K562 (cell line): ENCODE results near the gene SLC35F2. TPM values are rescaled to one million over a fixed set of nuclear protein-coding genes. Genes with fewer than 3 reads are reported as not detected.

Experiments used
- ATAC-seq: fragments of 200-7000 bp; cut with Tn5 transposase; 3 replicates; pipeline ENCODE4 v1.9.1; 2020; ENCODE audit warnings: moderate library complexity
- BruUV-seq: library from RNA; stranded (reverse); fragments of 400-500 nt; replicated peaks from 2 replicates; lab custom pipeline; 2021; lab: Mats Ljungman, UMichigan
- CTCF ChIA-PET: fragments of 300-600 bp; formaldehyde crosslinking; extraction: SDS; loops from one replicate; lab custom pipeline; 2021; ENCODE audit warnings: low intra/inter-chr PET ratio; lab: Yijun Ruan, JAX
- POLR2A ChIA-PET: fragments of 300-600, 350-650 bp; sonication (Branson Sonifier 250); formaldehyde crosslinking; extraction: SDS; loops from one replicate; lab custom pipeline; 2021; ENCODE audit warnings: antibody characterized with exemption, inconsistent platforms; lab: Yijun Ruan, JAX
- DNase-seq, 4 experiments: peaks; one replicate each; pipeline versions ENCODE4 v3.0.0 to v3.0.0-alpha.2; 2011 to 2018; ENCODE audit warnings: low spot score in 3 of 4, mixed read lengths in 3 of 4; ENCODE audit errors: extremely low read depth in 1 of 4
- FAIRE-seq: peaks from 2 replicates; lab custom pipeline; 2011; peaks lifted over from hg19 to GRCh38; lab: Jason Lieb, UNC
- H2AFZ ChIP-seq: 2 replicates; pipeline ENCODE4 v1.6.0; 2011; ENCODE audit warnings: low read depth, low read length, control low read depth, inconsistent platforms
- H3K27ac ChIP-seq: fragments of 200-600 bp; 3 replicates; pipeline ENCODE4 v1.8.0; 2011; ENCODE audit warnings: low read depth, mild to moderate bottlenecking, control low read depth, inconsistent platforms, low read length, moderate library complexity, mixed read lengths; ENCODE audit errors: extremely low read depth
- H3K27me3 ChIP-seq, 2 experiments: fragments of 300-600 bp in 1 of 2; 2 replicates in 1 of 2; 3 replicates in 1 of 2; pipeline versions ENCODE4 v1.6.0 to v1.8.0; 2011; ENCODE audit warnings: inconsistent platforms in 2 of 2, low read length in 2 of 2, mild to moderate bottlenecking in 1 of 2, mixed read lengths in 1 of 2, moderate library complexity in 1 of 2; ENCODE audit not compliant: control insufficient read depth in 2 of 2, insufficient read depth in 2 of 2
- H3K36me3 ChIP-seq: fragments of 300-600 bp; 3 replicates; pipeline ENCODE4 v1.8.0; 2011; ENCODE audit warnings: mild to moderate bottlenecking, low read length, inconsistent platforms; ENCODE audit not compliant: control insufficient read depth, insufficient read depth
- H3K4me1 ChIP-seq, 2 experiments: fragments of 200-600 bp in 1 of 2; replicated peaks in 1 of 2; 2 replicates in 1 of 2; 3 replicates in 1 of 2; pipeline versions ENCODE4 v1.5.1 to v1.8.0; 2011; ENCODE audit warnings: inconsistent platforms in 2 of 2, low read length in 2 of 2, mild to moderate bottlenecking in 1 of 2, mixed read lengths in 1 of 2, moderate library complexity in 1 of 2; ENCODE audit not compliant: control insufficient read depth in 2 of 2, insufficient read depth in 2 of 2
- H3K4me2 ChIP-seq: 2 replicates; pipeline ENCODE4 v1.6.1; 2011; ENCODE audit warnings: low read length, control low read depth, inconsistent platforms, mixed read lengths; ENCODE audit not compliant: insufficient read depth
- H3K4me3 ChIP-seq: fragments of 200-600 bp; sonication (generic), shearing (Covaris generic); 2 replicates; pipeline ENCODE4 v1.5.1; 2016; ENCODE audit warnings: control low read depth, inconsistent platforms
- H3K79me2 ChIP-seq: fragments of 200-600 bp; 3 replicates; pipeline ENCODE4 v1.8.0; 2011; ENCODE audit warnings: low read length, inconsistent platforms; ENCODE audit not compliant: control insufficient read depth, insufficient read depth
- H3K9ac ChIP-seq, 2 experiments: 2 replicates each; pipeline versions ENCODE4 v1.6.0 to v1.6.1; 2011; ENCODE audit warnings: low read depth in 2 of 2, low read length in 2 of 2, control low read depth in 1 of 2, inconsistent platforms in 1 of 2, mild to moderate bottlenecking in 1 of 2, mixed read lengths in 1 of 2; ENCODE audit not compliant: insufficient read depth in 1 of 2
- H3K9me1 ChIP-seq: one replicate; pipeline ENCODE4 v1.6.0; 2011; ENCODE audit warnings: inconsistent platforms, mild to moderate bottlenecking, low read length, moderate library complexity; ENCODE audit not compliant: control insufficient read depth, insufficient read depth
- H3K9me3 ChIP-seq: replicated peaks from 2 replicates; pipeline ENCODE4 v1.5.1; 2011; ENCODE audit warnings: low read depth, low read length, inconsistent platforms; ENCODE audit not compliant: control insufficient read depth, insufficient read depth
- H4K20me1 ChIP-seq: replicated peaks from 2 replicates; pipeline ENCODE4 v1.6.1; 2011; ENCODE audit warnings: low read length, inconsistent platforms, mixed read lengths; ENCODE audit not compliant: control insufficient read depth, insufficient read depth
- CBX8 ChIP-seq: fragments of 200-600 bp; sonication (generic); IDR thresholded peaks from 2 replicates; pipeline ENCODE4 v1.6.1; 2012; ENCODE audit warnings: borderline replicate concordance, mixed run types, low read depth, mild to moderate bottlenecking, moderate library complexity, mixed read lengths, low read length, control low read depth, inconsistent platforms; ENCODE audit not compliant: poor library complexity, severe bottlenecking; ENCODE audit errors: extremely low read depth
- CEBPB ChIP-seq: fragments of 450-650 bp; IDR thresholded peaks from 2 replicates; pipeline ENCODE4 v1.6.1; 2016; ENCODE audit warnings: missing genetic modification characterization, missing compliant biosample characterization
- CLOCK ChIP-seq: fragments of 250-450 bp; sonication (Bioruptor Pico); IDR thresholded peaks from 2 replicates; pipeline ENCODE4 v1.4.0; 2020; ENCODE audit warnings: mild to moderate bottlenecking, moderate library complexity, borderline replicate concordance
- HBP1 ChIP-seq: fragments of 450-650 bp; formaldehyde crosslinking; IDR thresholded peaks from 2 replicates; pipeline ENCODE4 v1.4.0; 2022; ENCODE audit warnings: missing genetic modification characterization
- HLTF ChIP-seq: fragments of 450-650 bp; IDR thresholded peaks from 2 replicates; pipeline ENCODE4 v1.6.1; 2016
- HMBOX1 ChIP-seq: sonication (generic); IDR thresholded peaks from 2 replicates; pipeline ENCODE4 v1.6.1; 2016
- MYBL2 ChIP-seq, 2 experiments: fragments of 450-650 bp in 1 of 2; sonication (generic) in 1 of 2; formaldehyde crosslinking in 1 of 2; IDR thresholded peaks; 2 replicates each; pipeline versions ENCODE4 v1.6.1 to v1.8.1; 2017 to 2022; ENCODE audit warnings: borderline replicate concordance in 1 of 2, inconsistent platforms in 1 of 2, low read depth in 1 of 2, mild to moderate bottlenecking in 1 of 2, missing genetic modification reagents in 1 of 2, moderate library complexity in 1 of 2
- RBM15 ChIP-seq: fragments of 200-400 bp; formaldehyde crosslinking; IDR thresholded peaks from 2 replicates; pipeline ENCODE4 v1.6.1; 2018; ENCODE audit warnings: mild to moderate bottlenecking, low read length, moderate library complexity; ENCODE audit not compliant: insufficient read depth
- SAFB2 ChIP-seq: fragments of 200-400 bp; formaldehyde crosslinking; IDR thresholded peaks from 2 replicates; pipeline ENCODE4 v1.6.1; 2018; ENCODE audit warnings: borderline replicate concordance, low read length, low read depth, moderate library complexity; ENCODE audit not compliant: severe bottlenecking
- ZMIZ1 ChIP-seq, 2 experiments: fragments of 150-350 bp in 1 of 2; IDR thresholded peaks; 2 replicates each; pipeline ENCODE4 v1.6.1; 2012 to 2016; ENCODE audit warnings: low read depth in 2 of 2, low read length in 2 of 2, mild to moderate bottlenecking in 1 of 2, moderate library complexity in 1 of 2
- WGBS: fragments of 100-300 bp; shearing (Covaris generic); methylation state at CpG from one replicate; pipeline ENCODE4 v1.1.6; 2016; ENCODE audit warnings: low coverage, mixed read lengths; ENCODE audit not compliant: insufficient coverage; ENCODE audit errors: missing lambda C conversion rate; 5-methylcytosine and 5-hydroxymethylcytosine counted together
- in situ Hi-C: fragments of 300-500 bp; cut with MboI; formaldehyde crosslinking; loops from 4 replicates; pipeline ENCODE4 v1.15.0; 2018; ENCODE audit warnings: inconsistent platforms, mixed read lengths
- intact Hi-C: fragments of 100-400 bp; cut with micrococcal nuclease; formaldehyde crosslinking; loops from 2 replicates; pipeline ENCODE4 v1.14.2; 2022
- polyA plus RNA-seq, 8 experiments: library from polyadenylated mRNA; depleted of rRNA in 4 of 8; stranded (reverse) in 5 of 8; unstranded in 3 of 8; fragments of >200 nt; fragmentation: Nextera tagmentation in 2 of 8; fragmentation: Illumina TruSeq in 1 of 8; extraction: Ambion mirVana in 2 of 8; extraction: Trizol in 1 of 8; gene quantifications; 2 replicates each; pipeline versions ENCODE4 v1.2.1 to v1.2.3, GENCODE V29; 2011 to 2014; ENCODE audit warnings: inconsistent platforms in 1 of 8, missing spikeins in 1 of 8
- total RNA-seq, 7 experiments: library from RNA; depleted of rRNA in 6 of 7; stranded (reverse); fragments of >200 nt in 6 of 7; fragmentation: Illumina TruSeq in 2 of 7; extraction: Trizol in 2 of 7; gene quantifications; 2 replicates each; pipeline versions ENCODE4 v1.2.1 to v1.2.3, GENCODE V29; 2011 to 2021; ENCODE audit warnings: low replicate concordance in 1 of 7

SLC35F2 gene
- total and polyA plus RNA-seq, 9 of the 15 experiments (the other 6 are each of a cell fraction or from before 2014, with no cell fraction given) = 28.6 to 63.9 (median 53.4) TPM

GRCh38 chr11:107827041-107827440 lies 31.5 kb downstream of the SLC35F2 start:
- DNase-seq (no peak), FAIRE-seq (no peak), ATAC-seq (no peak)
- no peaks in the 10 kb centered on the region for H3K9me1 ChIP-seq
- H3K79me2 ChIP-seq = peaks cover 59% of the 10 kb centered on the region
- 96% methylated on average over 3 of the region's 3 CpGs for whole genome bisulfite sequencing
- H3K27ac ChIP-seq = no peak overlapping the region
- H3K27me3 ChIP-seq = no peaks in the 10 kb centered on the region
- CTCF ChIA-PET = no interaction called here
- H3K9ac ChIP-seq = no peak overlapping the region
- peaks cover 0 to 8% of the 10 kb centered on the region in 2 experiments; a peak in 3 of 5 replicates for H3K4me1 ChIP-seq
- H3K9me3 ChIP-seq = no peaks in the 10 kb centered on the region
- no peak overlapping the region for H3K4me3 ChIP-seq
- no peaks in the 10 kb centered on the region for H3K36me3 ChIP-seq
- BruUV-seq = no TSS peak
- H4K20me1 ChIP-seq = no peaks in the 10 kb centered on the region
- POLR2A ChIA-PET = interaction anchor here (1.1 to 1.5 kb wide), 2 partner anchors 10 to 18 kb away, joined by 3 to 4 read pairs; no protein-coding TSS in a partner anchor
- in situ Hi-C loops = no loop called here
- H2AFZ ChIP-seq = no peak overlapping the region
- intact Hi-C loops = no loop called here
- no peak overlapping the region for H3K4me2 ChIP-seq
- TF ChIP-seq ZMIZ1 (IDR thresholded peaks at IDR 0.05; ENCODE audit: low read depth in 2 of 2, low read length in 2 of 2) = no peak
- no peak for TF ChIP-seq CLOCK (CRISPR knock-in tag)
- TF ChIP-seq CEBPB (tag) = no peak
- TF ChIP-seq RBM15 = no peak
- no peak for TF ChIP-seq SAFB2
- TF ChIP-seq CBX8 = no peak
- no peak for TF ChIP-seq HBP1 (CRISPR knock-in tag)
- TF ChIP-seq MYBL2 (IDR thresholded peaks at IDR 0.05; ENCODE audit: low read depth) = no peak
- no peak for TF ChIP-seq MYBL2 (CRISPR knock-in tag; IDR thresholded peaks at IDR 0.05; ENCODE audit: borderline replicate concordance)
- no peak for TF ChIP-seq HLTF
- no peak for TF ChIP-seq HMBOX1
